GM12873 (cell line): Measurements from ENCODE around the gene MCRIP2.

Experiments used
- TF ChIP-seq, protein P1 (sequence below): IDR thresholded peaks from 2 replicates; pipeline ENCODE4 v1.5.1; 2012; ENCODE audit warnings: low read depth, mild to moderate bottlenecking, moderate library complexity, low read length, control low read depth; ENCODE audit not compliant: insufficient read depth; ENCODE audit errors: missing control alignments

Gene MCRIP2

DNA sequence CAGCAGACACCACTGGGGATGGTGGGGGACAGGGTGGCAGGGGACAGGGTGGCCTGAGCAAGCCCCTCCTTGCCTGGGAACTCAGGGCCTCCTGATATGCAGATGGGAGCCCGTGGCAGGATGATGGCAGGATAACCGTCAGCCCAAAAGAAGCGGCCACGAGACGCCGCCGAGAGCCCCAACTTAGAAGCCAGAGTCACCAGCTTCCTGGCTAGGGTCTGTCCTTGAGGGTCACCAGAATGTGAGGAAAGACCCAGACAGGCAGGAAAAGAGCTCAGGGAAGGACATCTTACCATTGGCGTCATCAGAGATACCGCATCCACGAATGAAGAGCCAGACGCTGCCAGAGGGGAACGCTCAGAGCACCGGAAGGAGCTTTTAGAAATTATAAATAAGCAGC, 32.3 kb upstream of the MCRIP2 start:
- TF ChIP-seq, protein P1, sequence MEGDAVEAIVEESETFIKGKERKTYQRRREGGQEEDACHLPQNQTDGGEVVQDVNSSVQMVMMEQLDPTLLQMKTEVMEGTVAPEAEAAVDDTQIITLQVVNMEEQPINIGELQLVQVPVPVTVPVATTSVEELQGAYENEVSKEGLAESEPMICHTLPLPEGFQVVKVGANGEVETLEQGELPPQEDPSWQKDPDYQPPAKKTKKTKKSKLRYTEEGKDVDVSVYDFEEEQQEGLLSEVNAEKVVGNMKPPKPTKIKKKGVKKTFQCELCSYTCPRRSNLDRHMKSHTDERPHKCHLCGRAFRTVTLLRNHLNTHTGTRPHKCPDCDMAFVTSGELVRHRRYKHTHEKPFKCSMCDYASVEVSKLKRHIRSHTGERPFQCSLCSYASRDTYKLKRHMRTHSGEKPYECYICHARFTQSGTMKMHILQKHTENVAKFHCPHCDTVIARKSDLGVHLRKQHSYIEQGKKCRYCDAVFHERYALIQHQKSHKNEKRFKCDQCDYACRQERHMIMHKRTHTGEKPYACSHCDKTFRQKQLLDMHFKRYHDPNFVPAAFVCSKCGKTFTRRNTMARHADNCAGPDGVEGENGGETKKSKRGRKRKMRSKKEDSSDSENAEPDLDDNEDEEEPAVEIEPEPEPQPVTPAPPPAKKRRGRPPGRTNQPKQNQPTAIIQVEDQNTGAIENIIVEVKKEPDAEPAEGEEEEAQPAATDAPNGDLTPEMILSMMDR: no peak

DNA sequence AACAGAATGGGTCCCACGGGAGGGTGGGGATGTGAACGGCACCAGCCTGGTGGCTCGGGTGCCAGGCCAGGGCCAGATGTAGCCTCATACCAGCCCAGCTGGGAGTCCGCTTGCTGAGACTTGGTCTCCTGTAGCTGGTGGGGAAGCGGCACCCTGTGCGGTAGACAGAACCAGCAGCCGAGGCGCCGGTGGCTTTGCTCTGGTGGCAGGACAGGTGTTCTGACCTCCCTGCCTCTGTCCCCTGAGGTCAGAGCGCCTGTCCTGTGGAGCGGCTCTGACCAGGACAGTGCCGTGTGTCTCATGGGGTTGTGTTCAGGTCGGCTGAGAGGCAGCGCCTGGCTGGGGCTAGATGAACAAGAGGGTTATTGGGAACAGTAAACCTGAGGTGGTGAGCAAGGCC, 31.6 kb upstream of the MCRIP2 start:
- TF ChIP-seq, protein P1: no peak

DNA sequence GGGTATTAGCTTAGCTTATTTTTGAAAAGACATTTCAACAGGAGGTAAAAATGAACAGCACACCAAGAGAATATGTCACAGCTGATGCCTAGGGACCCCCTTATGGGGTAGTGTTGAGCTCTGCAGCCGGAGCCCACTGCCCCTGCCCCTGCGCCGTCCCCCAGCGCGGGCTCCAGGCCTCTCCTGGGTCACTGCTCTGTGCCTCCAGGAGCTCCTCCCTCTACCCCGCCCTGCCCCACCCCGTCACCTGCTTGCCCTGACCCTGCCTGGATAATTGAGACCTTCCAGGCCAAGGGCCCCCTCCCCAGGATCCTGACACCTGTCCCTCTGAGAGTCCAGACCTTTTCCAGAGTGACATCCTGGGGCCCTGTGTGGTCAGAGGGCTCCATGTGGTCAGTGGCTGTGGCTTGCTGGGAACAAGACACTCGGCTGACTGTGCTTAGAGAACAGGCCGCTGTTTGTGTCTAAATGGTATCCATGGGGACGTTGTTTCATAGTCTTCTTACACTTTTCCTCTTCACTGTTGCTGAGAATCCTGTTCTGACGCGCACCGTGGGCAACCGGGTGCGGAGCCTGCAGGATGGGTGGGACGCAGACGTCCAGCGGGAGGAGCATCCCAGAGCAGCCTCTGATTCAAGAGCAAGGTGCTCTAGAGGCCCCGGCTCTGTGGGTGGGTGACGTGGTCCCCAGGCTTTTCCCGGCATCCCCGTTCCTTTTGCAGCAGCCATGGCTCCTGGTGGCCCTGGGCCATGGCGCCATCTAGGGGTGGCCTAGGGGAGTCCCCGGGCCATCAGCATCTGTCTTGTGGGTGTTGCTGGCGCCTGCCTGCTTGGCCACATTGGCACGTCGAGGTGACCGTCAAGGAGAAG, 30.9 kb upstream of the MCRIP2 start:
- TF ChIP-seq, protein P1: peak; percentile 64

DNA sequence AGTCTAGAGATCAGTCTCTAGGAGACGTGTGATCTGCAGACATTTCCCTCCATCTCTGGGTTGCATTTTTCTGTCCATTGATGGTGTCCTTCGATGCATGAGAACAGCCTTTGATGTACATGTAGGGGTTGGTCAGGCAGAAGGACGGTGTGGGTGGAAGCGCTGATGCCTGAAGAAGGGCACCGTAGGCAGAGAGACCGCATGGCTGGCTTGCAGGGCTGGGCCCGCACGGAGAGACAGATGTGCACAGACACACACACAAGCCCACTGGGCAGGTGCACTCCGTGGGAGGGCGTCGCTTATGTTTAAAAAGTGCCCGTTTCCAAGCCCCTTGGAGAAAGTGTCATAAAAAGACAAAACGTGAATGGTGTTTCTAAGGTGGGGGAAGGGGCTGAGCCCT, 26.5 kb upstream of the MCRIP2 start:
- TF ChIP-seq, protein P1: no peak

DNA sequence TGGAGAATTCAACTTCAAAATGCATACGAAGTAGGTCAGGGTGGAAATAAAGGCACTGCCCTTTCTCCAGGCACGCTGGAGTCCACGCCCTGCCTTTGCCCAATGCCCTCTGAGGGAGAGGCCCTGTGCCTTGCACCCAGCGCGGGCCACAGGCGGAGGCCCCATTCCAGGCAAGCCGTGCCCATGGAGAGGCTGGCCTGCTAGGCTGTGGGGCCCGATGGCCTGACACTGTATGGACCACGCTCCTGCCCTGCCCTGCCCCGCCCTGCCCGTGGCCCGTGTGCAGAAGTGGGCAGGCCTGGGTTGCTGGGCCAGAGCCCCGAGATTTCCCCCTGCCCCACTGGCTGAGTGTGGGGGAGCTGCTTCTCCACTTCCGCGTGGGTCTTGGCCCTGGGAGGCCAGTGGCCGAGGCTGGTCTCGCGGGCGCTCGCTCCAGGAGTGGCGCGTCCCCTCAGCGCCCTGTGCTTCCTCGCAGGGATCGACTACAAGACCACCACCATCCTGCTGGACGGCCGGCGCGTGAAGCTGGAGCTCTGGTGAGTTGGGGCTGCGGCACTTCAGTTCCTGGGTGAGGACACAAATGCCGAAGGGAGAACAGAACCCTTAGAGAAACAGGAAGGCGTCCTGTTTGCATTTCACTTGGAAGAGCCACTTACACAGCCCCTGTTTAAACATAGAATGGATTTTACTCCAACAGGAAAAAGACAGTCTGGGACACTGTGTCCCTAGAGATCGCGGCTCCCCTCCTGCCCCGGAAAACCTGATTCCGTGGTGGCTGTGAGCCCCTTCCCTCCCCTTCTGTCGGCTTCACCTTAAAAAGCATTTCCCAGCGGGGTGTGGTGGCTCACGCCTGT, 24.7 kb upstream of the MCRIP2 start:
- TF ChIP-seq, protein P1: no peak

DNA sequence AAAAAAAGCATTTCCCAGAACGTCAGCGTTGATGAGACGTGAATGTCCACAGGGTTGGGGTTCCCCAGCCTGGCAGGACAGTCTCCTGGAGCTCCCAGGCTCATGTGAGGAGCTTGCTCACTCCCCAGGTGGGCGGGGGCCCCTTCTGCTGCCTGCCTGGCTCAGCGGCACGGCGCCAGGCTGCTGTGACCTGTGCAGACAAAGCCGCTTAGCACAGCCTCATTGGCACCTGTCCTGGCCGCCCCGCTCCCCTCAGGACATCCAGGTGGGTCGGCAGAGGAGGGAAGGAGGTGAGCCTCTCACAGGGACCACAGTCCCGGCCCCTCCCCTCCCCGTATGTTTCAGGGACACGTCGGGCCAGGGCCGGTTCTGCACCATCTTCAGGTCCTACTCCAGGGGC, 23.8 kb upstream of the MCRIP2 start:
- TF ChIP-seq, protein P1: no peak

DNA sequence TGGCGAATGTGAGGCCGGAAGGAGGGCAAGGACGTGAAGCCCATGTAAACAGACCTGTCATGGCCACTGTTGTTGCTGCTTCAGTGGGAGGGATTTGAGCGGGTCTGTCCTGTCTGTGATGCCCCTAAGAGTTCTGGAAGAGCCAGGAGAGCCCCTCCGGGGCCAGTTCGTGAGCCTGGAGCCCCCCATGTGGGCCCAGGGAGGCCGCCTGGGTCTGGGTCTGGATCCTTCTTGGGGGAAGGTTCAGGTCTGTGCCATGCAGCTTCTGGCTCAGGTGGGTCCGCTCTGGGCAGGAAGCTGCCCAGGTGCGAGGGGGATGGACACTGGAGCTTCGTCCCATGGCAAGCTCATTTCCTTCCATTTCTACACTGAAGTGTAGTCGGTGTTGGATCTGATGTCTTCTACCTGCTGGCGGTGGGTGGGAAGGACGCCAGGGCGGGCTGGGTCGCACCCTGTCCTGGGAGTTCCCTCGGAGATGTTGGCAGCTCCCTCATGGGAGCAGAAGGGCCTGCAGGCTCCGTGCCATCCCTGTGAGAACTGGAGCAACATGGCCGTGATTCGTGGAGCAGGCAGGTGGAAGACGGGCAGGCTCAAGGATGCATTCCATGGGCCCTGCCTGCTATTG, 22.0 kb upstream of the MCRIP2 start:
- TF ChIP-seq, protein P1: no peak
